K562 (cell line): Measurements from ENCODE around the gene PREB. TPM values are rescaled to one million over a fixed set of nuclear protein-coding genes. Genes with fewer than 3 reads are reported as not detected.

Source experiments
- AFF1 ChIP-seq, 2 experiments: fragments of 450-650 bp; IDR thresholded peaks; 2 replicates each; pipeline ENCODE4 v1.6.1; 2018; ENCODE audit warnings: mild to moderate bottlenecking in 2 of 2, low read depth in 1 of 2; ENCODE audit not compliant: partially characterized antibody in 2 of 2
- E2F3 ChIP-seq: fragments of 250-450 bp; sonication (Bioruptor Pico); IDR thresholded peaks from 2 replicates; pipeline ENCODE4 v1.4.0; 2020; ENCODE audit warnings: mild to moderate bottlenecking
- HES1 ChIP-seq: fragments of 450-650 bp; IDR thresholded peaks from 2 replicates; pipeline ENCODE4 v1.6.1; 2016; ENCODE audit warnings: low read depth, mild to moderate bottlenecking, moderate library complexity
- MTF1 ChIP-seq: fragments of 250-450 bp; sonication (Bioruptor Pico); IDR thresholded peaks from 2 replicates; pipeline ENCODE4 v1.9.0; 2021; ENCODE audit warnings: moderate library complexity, mild to moderate bottlenecking, inconsistent platforms, borderline replicate concordance
- PHF20 ChIP-seq: fragments of 450-650 bp; IDR thresholded peaks from 2 replicates; pipeline ENCODE4 v1.6.1; 2018; ENCODE audit not compliant: partially characterized antibody
- POLR2B ChIP-seq: fragments of 450-650 bp; IDR thresholded peaks from 2 replicates; pipeline ENCODE4 v1.6.1; 2018; ENCODE audit warnings: low read depth; ENCODE audit not compliant: partially characterized antibody
- PRDM10 ChIP-seq: fragments of 450-650 bp; IDR thresholded peaks from 2 replicates; pipeline ENCODE4 v1.6.1; 2018; ENCODE audit not compliant: partially characterized antibody
- PTRF ChIP-seq: fragments of 450-650 bp; IDR thresholded peaks from 2 replicates; pipeline ENCODE4 v1.6.1; 2016; ENCODE audit warnings: mild to moderate bottlenecking, missing genetic modification characterization, missing compliant biosample characterization
- SUPT5H ChIP-seq: fragments of 450-650 bp; IDR thresholded peaks from 2 replicates; pipeline ENCODE4 v1.6.1; 2016
- TCF7L2 ChIP-seq: fragments of 150-350 bp; IDR thresholded peaks from 2 replicates; pipeline ENCODE4 v1.6.1; 2016; ENCODE audit warnings: low read depth, mild to moderate bottlenecking, low read length, moderate library complexity
- ZNF263 ChIP-seq: sonication (generic); formaldehyde crosslinking; IDR thresholded peaks from 2 replicates; pipeline ENCODE4 v1.8.0; 2022; ENCODE audit warnings: mild to moderate bottlenecking, missing genetic modification reagents, borderline replicate concordance
- ZNF384 ChIP-seq: IDR thresholded peaks from 2 replicates; pipeline ENCODE4 v1.6.1; 2012; ENCODE audit warnings: low read depth, low read length, improper control_type of control experiment
- ZNF561 ChIP-seq: fragments of 450-650 bp; formaldehyde crosslinking; conservative IDR thresholded peaks from 2 replicates; pipeline ENCODE4 v1.4.0; 2020; ENCODE audit warnings: mild to moderate bottlenecking, moderate library complexity
- polyA plus RNA-seq, 8 experiments: library from polyadenylated mRNA; depleted of rRNA in 4 of 8; stranded (reverse) in 5 of 8; unstranded in 3 of 8; fragments of >200 nt; fragmentation: Nextera tagmentation in 2 of 8; fragmentation: Illumina TruSeq in 1 of 8; extraction: Ambion mirVana in 2 of 8; extraction: Trizol in 1 of 8; gene quantifications; 2 replicates each; pipeline versions ENCODE4 v1.2.1 to v1.2.3, GENCODE V29; 2011 to 2014; ENCODE audit warnings: inconsistent platforms in 1 of 8, missing spikeins in 1 of 8
- total RNA-seq, 7 experiments: library from RNA; depleted of rRNA in 6 of 7; stranded (reverse); fragments of >200 nt in 6 of 7; fragmentation: Illumina TruSeq in 2 of 7; extraction: Trizol in 2 of 7; gene quantifications; 2 replicates each; pipeline versions ENCODE4 v1.2.1 to v1.2.3, GENCODE V29; 2011 to 2021; ENCODE audit warnings: low replicate concordance in 1 of 7
- TF ChIP-seq, protein P1 (sequence below): fragments of 450-650 bp; formaldehyde crosslinking; IDR thresholded peaks from 2 replicates; pipeline ENCODE4 v1.4.0; 2022; ENCODE audit warnings: missing genetic modification characterization
- TF ChIP-seq, protein P2 (sequence below), 2 experiments: fragments of 200-800 bp in 1 of 2; sonication (Bioruptor generic) in 1 of 2; sonication (generic) in 1 of 2; formaldehyde crosslinking in 1 of 2; IDR thresholded peaks in 1 of 2; conservative IDR thresholded peaks in 1 of 2; 2 replicates each; pipeline versions ENCODE4 v1.5.0 to v1.6.1; 2016 to 2020; ENCODE audit warnings: missing compliant biosample characterization in 1 of 2, missing genetic modification characterization in 1 of 2, missing genetic modification reagents in 1 of 2

The PREB gene
- total and polyA plus RNA-seq, 9 of the 15 experiments (the other 6 are each of a cell fraction or from before 2014, with no cell fraction given): 35.1 to 84.2 (median 67.2) TPM

DNA sequence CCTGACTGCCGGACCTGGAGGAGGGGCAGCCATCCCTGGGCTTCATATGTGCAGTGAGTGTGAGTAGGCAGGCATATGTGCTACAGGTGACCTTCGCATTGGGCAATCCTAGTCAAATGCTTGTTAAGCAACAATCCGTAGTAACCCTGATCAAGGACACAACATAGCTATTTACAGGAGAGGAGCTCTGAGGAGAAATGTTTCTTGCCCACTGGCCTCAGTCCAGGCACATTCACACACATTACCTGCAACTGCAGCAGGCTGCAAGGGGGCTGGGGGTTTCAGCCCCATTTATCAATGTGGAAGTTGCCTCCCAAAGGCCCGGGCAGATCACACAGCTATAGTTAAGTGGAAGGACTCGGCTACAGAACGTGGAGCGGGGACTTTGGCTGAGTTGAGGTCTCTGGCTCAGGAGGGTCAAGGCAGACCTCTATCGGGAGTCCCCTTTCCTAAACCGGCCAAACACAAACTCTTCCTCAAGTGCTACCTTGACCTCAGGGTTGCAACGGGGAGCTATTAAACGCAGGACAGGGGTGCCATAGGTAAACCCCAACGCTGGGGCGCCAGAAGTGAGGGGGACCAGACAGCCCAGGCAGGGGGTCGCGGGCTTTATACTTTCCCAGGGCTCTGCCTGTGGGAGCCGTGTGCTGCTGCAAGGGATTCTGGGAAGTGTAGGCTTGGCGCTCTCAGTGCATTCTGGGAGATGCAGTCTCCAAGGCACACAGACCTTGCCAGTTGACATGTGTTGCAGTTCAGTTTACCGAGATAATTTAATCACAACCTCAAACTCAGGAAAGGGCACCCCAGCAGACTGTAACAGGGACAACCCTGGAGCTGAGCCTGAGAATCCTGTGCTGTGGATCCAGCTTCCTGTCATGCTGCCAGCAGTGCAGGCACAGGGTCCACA is 38.4 kb downstream of the PREB start (continued):
- peak; percentile 20 for TF ChIP-seq PRDM10
- no peak for TF ChIP-seq E2F3 (CRISPR knock-in tag)
- TF ChIP-seq SUPT5H: no peak
- TF ChIP-seq POLR2B: no peak
- TF ChIP-seq, protein P1, sequence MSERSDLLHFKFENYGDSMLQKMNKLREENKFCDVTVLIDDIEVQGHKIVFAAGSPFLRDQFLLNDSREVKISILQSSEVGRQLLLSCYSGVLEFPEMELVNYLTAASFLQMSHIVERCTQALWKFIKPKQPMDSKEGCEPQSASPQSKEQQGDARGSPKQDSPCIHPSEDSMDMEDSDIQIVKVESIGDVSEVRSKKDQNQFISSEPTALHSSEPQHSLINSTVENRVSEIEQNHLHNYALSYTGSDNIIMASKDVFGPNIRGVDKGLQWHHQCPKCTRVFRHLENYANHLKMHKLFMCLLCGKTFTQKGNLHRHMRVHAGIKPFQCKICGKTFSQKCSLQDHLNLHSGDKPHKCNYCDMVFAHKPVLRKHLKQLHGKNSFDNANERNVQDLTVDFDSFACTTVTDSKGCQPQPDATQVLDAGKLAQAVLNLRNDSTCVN (CRISPR knock-in tag): no peak
- no peak for TF ChIP-seq PHF20
- TF ChIP-seq, protein P2, sequence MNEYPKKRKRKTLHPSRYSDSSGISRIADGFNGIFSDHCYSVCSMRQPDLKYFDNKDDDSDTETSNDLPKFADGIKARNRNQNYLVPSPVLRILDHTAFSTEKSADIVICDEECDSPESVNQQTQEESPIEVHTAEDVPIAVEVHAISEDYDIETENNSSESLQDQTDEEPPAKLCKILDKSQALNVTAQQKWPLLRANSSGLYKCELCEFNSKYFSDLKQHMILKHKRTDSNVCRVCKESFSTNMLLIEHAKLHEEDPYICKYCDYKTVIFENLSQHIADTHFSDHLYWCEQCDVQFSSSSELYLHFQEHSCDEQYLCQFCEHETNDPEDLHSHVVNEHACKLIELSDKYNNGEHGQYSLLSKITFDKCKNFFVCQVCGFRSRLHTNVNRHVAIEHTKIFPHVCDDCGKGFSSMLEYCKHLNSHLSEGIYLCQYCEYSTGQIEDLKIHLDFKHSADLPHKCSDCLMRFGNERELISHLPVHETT (CRISPR knock-in tag; conservative IDR thresholded peaks at IDR 0.05 in 1 of 2, IDR thresholded peaks at IDR 0.05 in 1 of 2): 0 out of 4 replicates have a peak, but pooled peaks of 1 of the 2 experiments have one; percentile 26
- TF ChIP-seq PTRF: no peak
- TF ChIP-seq MTF1 (CRISPR knock-in tag): no peak
- TF ChIP-seq ZNF263 (CRISPR knock-in tag): no peak
- no peak for TF ChIP-seq TCF7L2
- no peak for TF ChIP-seq HES1
- no peak for TF ChIP-seq ZNF384
- no peak for TF ChIP-seq ZNF561 (CRISPR knock-in tag)
- peak in 1 of 2 experiments; percentile 96 for TF ChIP-seq AFF1 (IDR thresholded peaks at IDR 0.05; ENCODE audit: low read depth in 1 of 2, partially characterized antibody in 2 of 2)
